ENCODE data around the gene WNK1.
"Not testable (repeated sequence)": the region's sequence is repeated elsewhere in the genome, so short reads cannot be mapped to it uniquely, and the experiment has no call there.

The WNK1 gene

DNA sequence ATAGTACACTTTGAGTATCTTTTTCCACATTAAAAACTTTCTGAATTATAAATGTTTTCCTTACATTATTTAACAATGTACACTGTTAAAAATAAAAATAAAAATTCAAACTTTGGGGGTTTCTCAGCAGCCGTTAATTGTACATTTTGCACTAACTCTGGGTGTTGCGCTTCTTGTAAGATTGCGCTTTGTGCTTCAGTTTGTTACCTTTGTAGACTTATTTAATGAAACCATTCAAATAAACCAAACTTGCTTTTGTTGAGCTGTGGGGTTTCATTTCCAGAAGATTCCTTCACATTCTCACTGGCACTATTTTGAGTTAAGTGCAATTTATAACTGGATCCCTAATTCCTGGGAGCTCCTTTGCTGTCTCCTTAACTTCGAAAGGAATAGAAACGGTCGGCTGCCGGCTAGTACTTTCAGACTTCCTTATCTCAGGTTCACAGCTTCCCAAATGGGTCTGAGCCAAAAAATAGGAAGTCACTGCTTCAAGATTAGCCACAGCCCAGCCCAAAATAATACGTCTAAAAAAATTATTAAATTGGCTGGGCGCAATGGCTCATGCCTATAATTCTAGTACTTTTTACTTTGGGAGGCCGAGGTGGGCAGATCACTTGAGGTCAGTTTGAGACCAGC, 158.9 kb downstream of the WNK1 start:
- DNase-seq (ENCODE audit: low read depth in 3 of 3): no peak

DNA sequence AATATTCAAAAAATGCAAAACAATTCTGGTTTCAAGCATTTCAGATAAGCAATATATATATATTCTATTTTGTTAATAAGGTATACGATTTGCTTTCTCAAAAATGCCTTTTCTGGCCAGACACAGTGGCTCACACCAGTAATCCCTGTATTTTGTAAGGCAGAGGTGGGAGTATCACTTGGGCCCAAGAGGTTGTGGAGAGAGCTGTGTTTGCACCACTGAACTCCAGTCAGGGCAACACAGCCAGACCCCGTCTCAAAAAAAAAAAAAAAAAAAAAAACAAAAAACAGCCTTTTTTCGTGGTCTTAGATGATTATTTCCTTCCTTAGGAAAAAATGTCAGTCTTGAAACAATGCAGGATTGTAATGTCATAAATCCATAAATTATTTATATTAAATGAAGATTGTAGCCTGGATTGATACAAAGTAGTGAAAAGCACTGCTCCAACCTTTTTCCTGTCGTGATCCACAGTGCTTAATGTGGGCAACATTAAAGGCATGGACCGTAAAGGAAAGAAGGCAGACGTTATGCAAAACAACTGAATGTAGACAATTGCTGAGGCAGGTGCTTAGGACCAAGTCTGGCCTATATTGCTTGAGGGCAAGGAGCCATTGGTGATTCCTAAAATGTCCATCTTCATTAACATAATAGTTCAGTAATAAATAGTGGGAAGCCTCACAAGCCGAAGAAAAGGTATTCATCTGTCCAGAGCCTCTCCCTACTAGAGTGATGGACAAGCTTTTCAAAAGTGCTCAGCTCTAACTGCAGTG, 160.3 kb downstream of the WNK1 start:
- DNase-seq (ENCODE audit: low read depth in 3 of 3): no peak

DNA sequence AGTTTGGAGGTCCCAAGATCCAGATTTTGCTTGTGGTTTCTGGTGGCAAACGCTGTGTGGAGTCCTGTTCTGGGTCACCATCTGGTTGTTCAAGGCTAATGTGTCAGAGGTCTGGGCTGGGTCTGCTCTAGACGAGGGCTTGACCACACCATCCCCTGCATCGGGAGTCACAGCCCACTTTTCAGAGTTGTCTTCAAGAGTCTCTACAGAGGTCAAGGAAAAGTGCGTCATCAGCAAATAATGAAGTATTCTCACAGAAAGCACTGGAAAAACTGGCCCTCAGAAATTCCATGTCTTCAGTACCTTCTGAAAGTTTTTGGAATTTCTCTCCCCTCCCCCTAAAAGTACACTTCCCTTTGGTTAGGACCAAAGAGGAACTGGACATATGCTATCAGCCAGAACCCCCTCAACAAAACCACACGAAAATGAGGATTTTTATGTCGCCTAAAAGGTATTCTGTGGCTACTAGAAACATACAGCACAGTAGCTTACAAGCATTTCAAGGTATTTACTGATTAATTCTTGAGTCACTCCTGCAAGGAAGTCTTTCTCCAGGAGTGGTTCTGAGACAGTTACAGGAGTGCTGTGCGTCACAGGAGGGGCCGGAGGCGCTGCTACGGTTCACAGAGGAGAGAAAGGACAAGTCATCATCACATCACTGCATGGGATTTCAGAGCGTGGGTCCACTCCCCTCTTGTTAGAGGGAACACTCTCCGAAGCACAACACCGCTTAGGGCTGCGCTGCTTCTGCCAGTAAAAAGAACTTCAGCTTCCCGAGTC, 161.7 kb downstream of the WNK1 start:
- no peak for DNase-seq (ENCODE audit: low read depth in 3 of 3)

DNA sequence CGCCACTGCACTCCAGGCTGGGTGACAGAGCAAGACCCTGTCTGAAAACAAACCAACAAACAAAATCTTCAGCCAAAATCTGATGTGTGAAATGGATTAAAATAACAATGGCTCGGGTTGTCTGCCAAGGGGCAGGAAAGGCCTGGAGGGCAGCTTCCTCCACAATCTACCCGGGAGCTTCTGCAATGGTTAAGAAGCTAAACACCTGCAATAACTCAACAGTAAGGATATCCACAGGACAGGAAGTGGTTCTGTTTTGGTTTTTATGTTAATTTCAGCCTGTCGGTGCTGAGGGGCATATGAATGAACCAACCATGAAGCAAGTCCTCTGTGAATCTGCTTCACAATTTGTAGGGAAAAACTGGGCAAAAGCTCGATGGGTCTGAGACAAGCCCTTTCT, 162.7 kb downstream of the WNK1 start:
- no peak for DNase-seq (ENCODE audit: low read depth in 3 of 3)

- DNase-seq (ENCODE audit: low read depth in 3 of 3): no peak
Measured at GRCh38 chr12:916240-916639, 163.9 kb downstream of the WNK1 start.

DNA sequence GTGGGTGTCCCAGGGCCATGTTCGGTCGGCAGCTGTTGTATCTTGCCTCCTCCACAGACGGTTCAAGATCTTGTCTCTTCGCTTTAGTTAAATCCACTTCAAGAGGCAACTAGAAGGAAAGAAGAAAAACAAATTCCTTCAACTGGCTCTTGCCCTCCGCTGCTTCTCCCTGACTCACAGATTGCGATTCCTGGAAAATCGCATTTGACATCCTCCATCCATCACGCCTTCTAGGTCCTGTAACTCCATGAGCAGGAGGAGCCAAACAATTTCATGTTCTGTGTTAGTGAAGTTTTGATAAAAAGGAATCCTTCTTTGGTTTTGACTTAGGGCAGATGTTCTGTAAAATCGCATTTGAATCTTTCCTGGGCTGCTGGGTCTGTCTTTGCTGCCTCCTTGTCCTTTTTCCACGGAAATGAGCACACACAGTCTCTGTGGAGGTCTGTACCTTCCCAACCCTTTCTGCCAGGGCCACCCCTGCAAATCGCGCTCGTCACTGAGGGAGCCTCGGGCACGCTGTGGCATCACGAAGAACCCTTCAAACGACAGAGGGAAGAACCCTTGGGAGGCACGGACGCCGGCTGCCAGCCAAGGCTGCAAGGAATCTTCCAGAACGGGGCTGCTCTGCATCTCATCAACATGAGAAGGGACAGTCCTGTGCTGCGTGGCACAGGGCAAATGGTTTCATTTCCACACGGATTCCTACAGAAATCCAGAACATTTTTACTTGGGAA, 164.5 kb downstream of the WNK1 start:
- no peak for DNase-seq (ENCODE audit: low read depth in 3 of 3)

DNA sequence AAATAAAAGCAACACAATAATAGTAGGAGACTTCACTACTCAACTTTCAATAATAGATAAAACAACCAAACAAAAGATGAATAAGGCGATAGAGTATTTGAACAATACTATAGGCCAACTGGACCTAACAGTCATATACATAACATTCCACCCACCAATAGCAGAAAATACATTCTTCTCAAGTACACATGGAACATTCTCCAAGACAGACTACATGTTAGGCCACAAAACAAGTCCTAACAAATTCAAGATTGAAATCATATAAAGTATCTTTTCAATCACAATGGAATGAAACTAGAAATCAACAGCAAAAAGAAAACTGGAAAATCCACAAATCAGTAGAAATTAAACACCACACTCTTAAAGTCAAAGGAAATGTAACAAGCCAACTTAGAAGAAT, 168.3 kb downstream of the WNK1 start:
- no peak for DNase-seq (ENCODE audit: low read depth in 3 of 3)

DNA sequence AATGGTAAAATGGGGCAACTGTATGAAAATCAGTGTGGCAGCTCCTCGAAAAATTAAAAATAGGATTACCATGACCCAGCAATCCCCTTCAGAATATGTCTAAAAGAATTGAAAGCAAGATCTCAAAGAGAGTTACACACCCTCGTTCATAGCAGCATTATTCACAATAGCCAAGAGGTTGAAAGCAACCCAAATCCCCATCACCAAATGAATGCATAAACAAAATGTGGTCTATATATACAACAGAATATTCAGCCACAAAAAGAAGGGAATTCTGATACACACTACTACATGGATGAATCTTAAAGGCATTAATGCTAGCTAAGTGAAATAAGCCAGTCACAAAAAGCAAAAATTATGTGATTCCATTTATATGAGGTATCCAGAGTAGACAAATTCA, 169.9 kb downstream of the WNK1 start:
- no peak for DNase-seq (ENCODE audit: low read depth in 3 of 3)

DNA sequence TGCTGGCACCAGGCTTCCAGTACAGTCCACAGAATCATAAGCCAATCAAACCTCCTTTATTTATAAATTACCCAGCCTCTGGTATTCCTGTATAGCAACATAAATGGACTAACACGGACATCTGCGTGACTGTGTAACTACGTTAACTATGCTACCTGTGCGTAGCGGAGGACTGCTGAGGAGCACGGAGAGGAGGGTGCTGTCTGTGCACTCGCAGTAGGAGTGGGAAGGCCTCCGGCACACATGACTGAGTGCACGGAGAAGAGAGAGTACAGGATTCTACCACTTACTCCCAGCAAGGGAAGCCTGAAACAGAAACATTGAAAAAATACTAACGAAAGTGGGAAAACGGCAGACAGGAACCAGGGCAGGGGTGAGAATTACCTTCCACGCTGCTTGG, 174.3 kb downstream of the WNK1 start:
- DNase-seq (ENCODE audit: low read depth in 3 of 3): no peak

DNA sequence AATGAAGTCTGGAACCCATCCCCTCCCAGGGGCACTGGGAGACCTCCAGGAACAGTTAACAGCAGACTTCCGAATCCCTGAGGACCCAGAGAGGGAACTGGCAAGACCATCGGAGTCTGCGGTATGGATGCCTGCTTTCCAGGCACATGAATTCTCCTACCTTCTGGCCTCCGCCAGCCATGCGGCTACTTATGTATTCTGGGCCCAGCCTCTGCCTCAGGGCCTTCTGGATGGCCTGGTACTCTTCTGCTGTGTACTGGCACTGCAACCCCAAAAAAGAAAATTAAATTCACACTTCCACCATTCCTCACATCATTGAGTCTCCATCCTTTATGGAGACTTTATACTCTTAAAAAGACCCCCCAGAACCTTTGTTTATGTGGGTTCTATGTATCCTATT, 178.7 kb downstream of the WNK1 start:
- no peak for DNase-seq (ENCODE audit: low read depth in 3 of 3)

DNA sequence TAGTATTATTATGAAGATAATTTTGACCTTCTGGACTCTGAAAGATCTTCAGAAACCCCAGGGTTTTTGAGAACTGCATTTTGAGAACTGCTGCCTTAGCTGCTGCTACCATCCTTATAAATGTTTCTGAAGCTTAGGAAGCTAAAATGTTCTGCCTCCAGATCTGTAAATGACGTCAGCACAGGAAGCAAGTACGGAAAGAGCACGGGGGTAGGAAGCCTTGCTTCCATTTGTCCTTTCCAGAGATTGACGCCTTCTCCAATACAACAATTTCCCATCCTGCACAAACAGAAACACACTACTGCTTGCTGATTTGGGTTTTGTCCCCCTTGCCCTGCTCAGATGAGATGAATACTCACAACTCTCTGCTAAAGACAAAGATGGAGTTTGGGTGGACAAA, 179.2 kb downstream of the WNK1 start:
- no peak for DNase-seq (ENCODE audit: low read depth in 3 of 3)

DNA sequence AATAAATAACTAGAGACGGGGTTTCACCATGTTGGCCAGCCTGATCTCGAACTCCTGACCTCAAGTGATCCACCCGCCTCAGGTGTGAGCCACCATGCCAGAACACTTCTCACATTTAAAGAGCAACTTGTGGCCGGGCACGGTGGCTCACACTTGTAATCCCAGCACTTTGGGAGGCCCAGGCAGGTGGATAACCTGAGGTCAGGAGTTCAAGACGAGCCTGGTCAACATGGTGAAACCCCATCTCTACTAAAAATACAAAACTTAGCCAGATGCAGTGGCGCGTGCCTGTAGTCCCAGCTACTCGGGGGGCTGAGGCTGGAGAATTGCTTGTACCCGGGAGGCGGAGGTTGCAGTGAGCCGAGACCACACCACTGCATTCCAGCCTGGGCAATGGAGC, 183.5 kb downstream of the WNK1 start:
- DNase-seq (ENCODE audit: low read depth in 3 of 3): not testable (repeated sequence)

- DNase-seq (ENCODE audit: low read depth in 3 of 3): no peak
Measured at GRCh38 chr12:936377-937345, 184.3 kb downstream of the WNK1 start.

DNA sequence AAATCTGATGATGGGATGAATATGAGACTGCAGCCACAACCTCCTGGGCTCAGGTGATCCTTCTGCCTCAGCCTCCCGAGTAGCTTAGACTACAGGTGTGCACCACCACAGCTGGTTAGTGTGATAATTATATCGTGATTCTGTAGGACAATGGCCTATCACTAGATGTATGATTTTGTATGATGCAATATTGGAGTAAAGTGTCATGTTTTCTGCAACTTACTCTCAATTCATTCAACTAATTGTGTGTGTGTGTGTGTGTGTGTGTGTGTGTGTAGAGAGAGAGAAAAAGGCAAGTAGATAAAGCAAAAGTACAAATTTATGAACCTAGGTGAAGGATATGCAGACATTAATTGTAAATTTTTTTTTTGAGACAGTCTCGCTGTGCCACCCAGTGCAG, 186.4 kb downstream of the WNK1 start:
- DNase-seq (ENCODE audit: low read depth in 3 of 3): no peak

GRCh38 chr12:943051-943450, 190.7 kb downstream of the WNK1 start:
- no peak for DNase-seq (ENCODE audit: low read depth in 3 of 3)

- no peak for DNase-seq (ENCODE audit: low read depth in 3 of 3)
Measured at GRCh38 chr12:944211-944610, 191.8 kb downstream of the WNK1 start.

GRCh38 chr12:946212-946611, 193.8 kb downstream of the WNK1 start:
- DNase-seq (ENCODE audit: low read depth in 3 of 3): no peak

- DNase-seq (ENCODE audit: low read depth in 3 of 3): no peak
Measured at GRCh38 chr12:946631-947030, 194.3 kb downstream of the WNK1 start.

DNA sequence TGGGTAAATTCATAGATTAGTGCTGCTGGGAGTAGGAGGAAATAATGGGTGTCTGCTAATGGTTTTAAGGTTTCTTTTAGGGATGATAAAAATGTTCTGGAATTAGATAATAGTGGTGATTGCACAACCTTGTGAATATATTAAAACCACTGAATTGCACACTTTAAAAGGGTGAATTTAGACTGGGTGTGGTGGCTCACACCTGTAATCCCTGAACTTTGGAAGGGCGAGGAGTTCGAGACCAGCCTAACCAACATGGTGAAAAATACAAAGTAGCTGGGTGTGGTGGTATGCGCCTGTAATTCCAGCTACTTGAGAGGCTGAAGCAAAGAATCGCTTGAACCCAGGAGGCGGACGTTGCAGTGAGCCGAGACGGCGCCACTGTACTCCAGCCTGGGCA, 195.9 kb downstream of the WNK1 start:
- DNase-seq (ENCODE audit: low read depth in 3 of 3): no peak

DNA sequence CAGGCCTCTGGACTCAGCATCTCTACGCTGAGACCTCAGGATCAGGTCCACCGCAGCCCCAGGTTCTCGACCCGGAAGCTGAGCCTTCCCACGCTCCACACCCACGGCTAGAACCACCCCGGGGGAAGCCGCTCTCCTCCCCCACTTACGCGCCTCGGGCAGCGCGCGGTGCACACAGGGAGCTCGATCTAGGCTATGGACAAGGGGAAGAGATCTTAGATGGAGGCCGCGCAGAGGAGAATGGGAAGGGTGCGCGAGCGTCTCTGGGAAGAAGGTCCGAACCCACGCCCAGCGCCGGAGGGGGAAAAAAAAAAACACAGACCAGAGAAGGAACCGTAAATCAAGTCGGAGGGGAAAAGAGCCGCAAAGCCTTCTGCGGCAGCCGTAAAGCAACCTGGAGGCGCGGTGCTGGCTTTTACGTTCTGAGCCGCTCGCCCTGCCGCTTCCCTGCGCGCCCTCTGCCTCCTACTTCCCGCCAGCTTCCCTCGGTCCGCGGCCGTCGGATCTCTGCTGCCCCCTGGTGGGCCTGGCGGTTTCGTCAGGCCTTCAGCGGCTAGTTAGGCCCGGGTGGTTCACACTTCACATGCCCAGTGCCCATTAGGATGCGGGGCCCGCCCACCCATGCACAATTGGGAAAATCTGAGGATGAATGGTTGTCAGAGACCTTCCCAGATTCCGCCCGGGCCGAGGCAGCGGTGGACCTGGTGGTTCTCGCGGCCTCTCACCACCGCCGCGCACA, 197.2 kb downstream of the WNK1 start, which contains the start of gene RAD52:
Gene RAD52, minus strand, starts transcription at position 242 of the 739 bp plus-strand sequence. CDS start 16,636 bp downstream, outside the sequence.
- peak; percentile 95 to 98 (median 97) for DNase-seq (ENCODE audit: low read depth in 3 of 3)
